Medulla oblongata (tissue), 1 donor: ENCODE results near the gene UAP1L1.
"Not testable (repeated sequence)": the region's sequence is repeated elsewhere in the genome, so short reads cannot be mapped to it uniquely, and the experiment has no call there.

ENCODE experiments used
- DNase-seq: peaks from one replicate; pipeline ENCODE4 v3.0.0-alpha.2; 2015; ENCODE audit errors: extremely low spot score

The UAP1L1 gene

DNA sequence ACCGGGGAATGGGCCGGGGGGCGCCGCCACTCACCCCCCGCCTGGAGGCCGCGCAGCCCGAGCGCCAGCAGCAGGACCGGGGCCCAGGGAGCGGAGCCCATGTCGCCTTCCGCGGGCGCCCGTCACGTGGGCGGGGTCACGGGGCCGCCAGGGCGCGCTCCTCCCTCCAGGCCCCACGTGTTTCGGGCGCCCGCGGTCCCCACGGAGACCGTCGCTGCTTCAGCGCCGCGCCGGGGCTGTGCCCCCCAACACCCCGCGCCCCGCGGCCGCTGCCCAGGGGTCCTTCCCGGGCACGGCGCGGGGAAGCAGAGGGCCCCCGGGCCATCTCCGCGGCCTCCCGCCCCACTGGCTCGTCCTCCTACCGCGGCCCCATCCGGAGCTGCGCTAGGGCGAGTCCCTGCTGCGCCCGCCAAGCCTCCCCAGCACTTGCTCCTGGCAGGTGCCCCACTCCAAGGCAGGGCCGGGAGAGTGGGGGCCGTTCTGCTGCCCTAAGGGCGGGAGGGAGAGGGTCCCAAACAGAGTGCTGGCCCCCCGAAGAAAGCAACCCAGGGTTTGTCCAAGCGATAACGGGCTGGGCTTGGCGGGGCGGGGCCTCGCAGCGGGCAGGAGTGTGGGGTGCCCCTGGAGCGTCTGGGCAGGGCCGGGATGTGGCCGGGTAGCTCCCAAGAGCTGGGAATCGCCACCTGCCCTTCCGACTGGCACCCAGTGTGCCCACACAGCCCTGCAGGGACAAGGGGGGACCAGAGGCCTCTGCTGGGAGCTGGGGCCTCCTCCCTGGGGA is 37.5 kb downstream of the UAP1L1 start, which contains the start of gene DPP7:
DPP7 (minus strand) TSS at position 121 of the 781 bp plus-strand sequence; CDS start at position 101, 20 bp downstream.
- DNase-seq: peak; percentile 85

GRCh38 chr9:137115394-137116026 is 38.2 kb downstream of the UAP1L1 start:
- DNase-seq: no peak

- no peak for DNase-seq
Measured at GRCh38 chr9:137116027-137116507, 38.8 kb downstream of the UAP1L1 start.

GRCh38 chr9:137116728-137117127 is 39.4 kb downstream of the UAP1L1 start:
- DNase-seq: no peak

- DNase-seq: no peak
Measured at GRCh38 chr9:137117269-137117731, 40.0 kb downstream of the UAP1L1 start.

DNA sequence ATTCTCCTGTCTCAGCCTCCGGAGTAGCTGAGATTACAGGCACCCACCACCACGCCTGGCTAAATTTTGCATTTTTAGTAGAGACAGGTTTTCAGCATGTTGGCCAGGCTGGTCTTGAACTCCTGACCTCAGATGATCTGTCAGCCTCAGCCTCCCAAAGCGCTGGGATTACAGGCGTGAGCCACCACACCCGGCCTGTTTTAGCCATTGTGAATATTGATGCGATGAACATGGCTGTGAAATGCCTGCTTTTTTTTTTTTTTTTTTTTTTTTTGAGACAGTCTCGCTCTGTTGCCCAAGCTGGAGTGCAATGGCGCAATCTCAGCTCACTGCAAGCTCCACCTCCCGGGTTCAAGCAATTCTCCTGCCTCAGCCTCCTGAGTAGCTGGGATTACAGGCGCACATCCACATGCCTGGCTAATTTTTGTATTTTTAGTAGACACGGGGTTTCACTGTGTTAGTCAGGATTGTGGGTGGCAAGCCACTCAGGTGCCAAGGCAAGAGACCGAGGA is 40.8 kb downstream of the UAP1L1 start:
- not testable (repeated sequence) for DNase-seq

GRCh38 chr9:137121927-137122795 is 44.8 kb downstream of the UAP1L1 start:
- not testable (repeated sequence) for DNase-seq

DNA sequence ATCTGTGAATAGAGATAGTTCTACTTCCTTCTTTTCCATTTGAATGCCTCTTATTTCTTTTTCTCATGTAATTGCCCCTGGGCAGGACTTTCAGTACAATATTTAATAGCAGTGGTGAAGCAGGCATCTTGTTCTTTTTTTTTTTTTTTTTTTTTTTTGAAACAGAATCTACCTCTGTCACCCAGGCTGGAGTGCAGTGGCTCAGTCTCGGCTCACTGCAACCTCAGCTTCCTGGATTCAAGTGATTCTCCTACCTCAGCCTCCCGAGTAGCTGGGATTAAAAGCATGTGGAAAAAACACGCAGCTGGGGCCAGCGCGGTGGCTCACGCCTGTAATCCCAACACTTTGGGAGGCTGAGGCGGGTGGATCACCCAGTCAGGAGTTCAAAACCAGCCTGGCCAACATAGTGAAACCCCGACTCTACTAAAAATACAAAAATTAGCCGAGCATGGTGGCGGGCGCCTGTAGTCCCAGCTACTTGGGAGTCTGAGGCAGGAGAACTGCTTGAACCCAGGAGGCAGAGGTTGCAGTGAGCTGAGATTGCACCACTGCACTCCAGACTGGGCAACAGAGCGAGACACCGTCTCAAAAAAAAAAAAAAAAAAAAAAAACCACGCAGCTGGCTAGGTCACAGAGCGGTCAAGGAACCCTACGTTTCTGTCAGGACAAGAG is 45.6 kb downstream of the UAP1L1 start:
- not testable (repeated sequence) for DNase-seq

DNA sequence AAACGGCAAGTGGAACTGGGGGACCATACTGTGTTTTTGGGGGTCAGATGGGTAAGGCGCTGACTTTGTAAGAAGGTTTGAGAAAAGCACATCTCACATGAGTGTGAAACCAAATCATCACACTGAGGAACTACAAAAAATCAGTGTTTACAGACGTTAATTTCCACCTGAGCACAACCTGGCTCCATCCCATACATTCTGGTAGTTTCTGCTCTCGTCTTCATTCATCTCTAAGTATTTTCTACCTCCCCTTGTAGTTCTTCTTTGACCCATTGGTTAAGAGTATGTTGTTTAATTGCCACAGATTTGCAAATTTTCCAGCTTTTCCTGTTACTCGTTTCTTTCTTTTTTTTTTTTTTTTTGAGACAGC is 46.1 kb downstream of the UAP1L1 start:
- no peak for DNase-seq

- DNase-seq: not testable (repeated sequence)
Measured at GRCh38 chr9:137123952-137124462, 46.7 kb downstream of the UAP1L1 start.

DNA sequence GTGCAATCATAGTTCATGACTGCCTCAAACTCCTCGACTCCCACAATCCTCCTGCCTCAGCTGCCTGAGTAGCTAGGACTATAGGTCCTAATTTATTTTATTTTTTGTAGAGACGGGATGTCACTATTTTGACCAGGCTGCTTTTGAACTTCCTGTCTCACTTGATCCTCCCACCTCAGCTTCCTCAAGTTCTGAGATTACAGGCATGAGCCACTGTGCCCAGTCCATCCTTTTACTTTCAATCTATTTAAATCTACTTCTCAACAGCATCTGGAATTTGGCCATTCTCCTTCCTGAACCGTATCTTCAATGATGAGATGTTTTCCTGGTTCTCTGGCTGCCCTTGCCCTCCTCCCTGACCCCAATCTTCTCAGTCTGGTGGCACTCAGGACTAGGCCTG is 49.5 kb downstream of the UAP1L1 start:
- DNase-seq: no peak

DNA sequence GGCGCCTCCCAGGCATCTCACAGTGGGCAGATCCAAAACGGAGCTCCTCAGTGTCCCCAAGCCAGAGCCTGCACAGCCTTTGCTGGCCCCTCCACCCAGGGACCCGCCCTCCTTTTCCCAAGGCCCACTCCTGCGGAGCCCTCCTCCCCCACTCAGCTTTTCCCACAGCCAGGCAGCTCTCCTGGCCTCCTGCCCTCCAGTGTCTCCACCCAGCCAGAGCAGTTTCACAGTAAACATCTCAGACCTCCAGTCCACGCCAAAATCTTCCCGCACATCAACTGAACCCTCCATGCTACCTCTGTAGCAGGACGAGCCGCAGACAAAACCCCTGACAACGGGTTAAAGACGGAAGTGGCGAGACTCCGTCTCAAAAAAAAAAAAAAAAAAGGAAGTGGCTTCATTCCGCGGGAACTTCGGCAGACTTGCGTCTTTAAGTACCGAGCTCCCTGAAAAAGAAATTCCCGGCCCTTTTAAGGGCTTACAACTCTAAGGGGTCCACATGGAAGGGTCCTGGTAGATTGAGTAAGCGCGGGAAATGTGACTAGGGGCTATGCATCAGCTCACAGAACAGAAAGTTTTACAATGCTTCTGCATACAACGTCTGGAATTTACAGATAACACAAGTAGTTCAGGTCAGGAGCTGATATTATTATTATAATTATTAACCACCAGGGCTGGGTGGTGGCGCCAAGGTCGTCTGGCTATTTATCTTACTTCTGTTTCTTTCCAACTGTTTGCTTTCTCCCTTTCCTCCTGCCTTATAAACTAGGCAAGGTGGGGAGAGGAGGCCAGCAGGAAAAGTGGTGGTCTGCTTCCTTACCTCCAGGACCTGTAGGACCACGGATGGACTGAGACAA is 50.2 kb downstream of the UAP1L1 start:
- DNase-seq: peak; percentile 27

DNA sequence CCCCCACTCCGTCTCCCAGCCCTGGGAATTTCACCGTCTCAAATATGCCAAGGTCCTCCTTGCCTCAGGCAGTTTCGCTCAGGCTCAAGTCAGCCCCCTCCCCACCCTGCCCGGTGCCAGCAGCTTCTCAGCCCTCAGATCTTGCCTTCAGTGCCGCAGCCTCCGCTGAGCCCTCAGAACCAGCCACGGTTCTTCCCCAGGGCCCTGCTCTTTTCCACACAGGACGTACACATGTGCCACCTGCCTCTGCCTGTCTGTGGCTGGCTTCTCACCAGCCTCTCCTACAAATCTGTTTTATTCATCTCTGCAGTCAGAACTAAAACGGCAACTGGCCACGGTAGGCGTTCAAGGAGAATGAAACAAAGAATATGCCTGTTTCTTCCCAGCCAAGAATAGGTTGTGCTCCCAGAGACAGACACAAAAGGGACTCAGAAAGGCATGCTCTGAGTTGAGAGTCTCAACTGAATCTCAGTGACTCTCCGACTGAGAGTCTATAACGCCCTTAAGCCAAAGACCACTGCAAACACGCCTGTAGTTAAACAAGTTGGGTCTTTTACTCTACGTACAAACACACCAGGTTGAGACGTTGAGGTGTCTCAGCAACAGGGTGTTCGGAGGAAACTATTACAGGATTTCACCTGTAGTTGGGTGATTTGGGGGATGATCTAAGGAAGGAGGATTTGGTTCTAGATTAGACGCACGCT is 51.0 kb downstream of the UAP1L1 start:
- DNase-seq: no peak

DNA sequence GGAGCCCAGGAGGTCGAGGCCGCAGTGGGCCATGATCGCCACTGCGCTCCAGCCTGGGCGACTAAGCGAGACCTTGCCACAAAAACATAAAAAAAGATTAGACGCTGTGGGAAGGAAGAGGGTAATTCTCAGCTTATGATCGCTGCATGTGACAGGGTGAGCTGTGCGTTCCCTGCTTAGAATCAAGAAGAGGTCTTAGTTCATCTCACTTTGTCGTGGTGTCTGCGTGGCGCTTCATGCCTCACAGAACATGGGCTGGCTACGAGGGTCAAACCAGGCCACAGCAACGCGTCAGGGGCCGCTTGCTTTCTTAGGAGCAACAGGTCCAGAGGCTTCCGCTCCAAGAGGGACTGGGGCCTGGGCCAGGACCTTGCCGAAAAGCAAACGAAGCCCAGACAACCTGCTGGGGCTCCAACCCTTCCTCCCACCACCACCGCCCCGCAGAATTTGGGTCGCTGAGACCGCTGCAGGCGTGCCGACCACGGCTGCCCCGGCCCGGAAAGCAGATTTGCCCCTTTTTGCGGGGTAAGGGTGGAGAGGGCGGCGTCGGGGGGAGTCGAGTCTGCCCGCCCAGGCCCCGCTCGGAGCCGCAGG is 51.6 kb downstream of the UAP1L1 start:
- no peak for DNase-seq

- peak; percentile 81 for DNase-seq
Measured at GRCh38 chr9:137129456-137130175, 52.3 kb downstream of the UAP1L1 start.

GRCh38 chr9:137130176-137130755 is 52.9 kb downstream of the UAP1L1 start:
- no peak for DNase-seq
